Activated CD4-positive, CD25-positive, alpha-beta regulatory T cell treated with anti-CD3 and anti-CD28 coated beads, Interleukin-2, amount 50 U/mL, for 72 hours (primary cell): Measurements from ENCODE around the gene CYP8B1.

Experiments
- DNase-seq: peaks from one replicate; pipeline ENCODE4 v3.0.0; 2021

The CYP8B1 gene

DNA sequence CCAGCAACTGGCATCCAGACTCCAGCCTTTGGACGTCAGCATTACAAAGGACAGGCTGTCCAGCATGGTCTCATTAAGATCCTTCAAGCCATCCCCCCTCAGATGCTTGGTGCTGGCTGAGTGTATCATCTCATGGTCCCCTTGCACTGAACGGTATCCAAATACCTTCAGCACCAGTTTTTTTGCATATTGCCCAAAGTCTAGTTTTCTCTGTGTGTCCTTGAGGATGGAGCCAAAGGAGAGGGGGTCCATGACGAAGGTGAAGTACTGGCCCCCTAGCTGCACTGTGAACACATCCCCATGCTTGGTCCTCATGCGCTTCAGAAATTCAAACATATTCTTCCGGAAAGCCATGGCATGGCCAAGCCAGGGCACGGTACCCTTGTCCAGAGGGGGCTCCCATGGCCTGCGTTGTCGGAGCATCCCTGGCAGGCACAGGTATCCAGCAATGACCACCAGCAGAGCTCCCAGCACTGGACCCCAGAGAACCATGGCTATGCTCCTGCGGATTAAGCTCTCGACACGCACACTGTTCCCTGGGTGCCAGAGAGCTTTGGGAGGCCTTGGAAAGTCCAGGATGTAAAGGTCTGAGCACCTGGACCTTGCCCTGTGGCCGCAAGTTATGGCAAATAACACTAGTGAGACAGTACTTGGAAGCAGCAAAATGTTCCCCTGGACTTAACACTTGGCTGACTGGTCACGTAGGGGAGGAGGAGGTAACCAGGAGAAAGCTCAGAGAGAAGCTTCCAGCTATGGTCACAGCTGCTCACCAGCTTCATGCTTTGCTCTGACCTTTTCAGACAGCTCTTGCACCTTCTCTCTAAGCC lies at the start of gene CYP8B1:
CYP8B1 (minus strand) TSS at position 555 of the 827 bp plus-strand sequence; CDS start at position 492, 63 bp downstream.
- DNase-seq = no peak

- DNase-seq = no peak
Observed at GRCh38 chr3:42923606-42924005, 47.9 kb upstream of the CYP8B1 start.

- no peak for DNase-seq
Observed at GRCh38 chr3:42914771-42915515, 39.3 kb upstream of the CYP8B1 start.

DNA sequence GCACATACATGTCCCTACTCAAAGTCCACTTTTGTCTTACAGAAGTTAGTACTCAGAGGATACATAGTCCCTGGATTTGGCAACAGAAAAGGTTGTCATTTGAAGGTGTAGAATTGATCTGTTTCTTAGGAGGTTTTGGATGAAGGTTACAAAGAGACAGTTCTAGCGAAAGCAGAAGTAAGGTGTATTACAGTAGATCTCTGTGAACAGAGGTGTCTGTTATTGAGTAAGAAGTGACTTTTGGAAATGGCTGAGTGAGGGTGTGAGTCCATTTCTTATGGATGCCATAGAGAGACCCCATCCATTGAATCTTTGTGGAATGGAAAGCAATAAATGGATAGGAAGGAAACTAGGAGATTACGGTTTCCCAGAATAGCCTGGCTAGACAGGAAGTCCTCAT lies 35.9 kb upstream of the CYP8B1 start:
- DNase-seq = no peak

- DNase-seq = no peak
Observed at GRCh38 chr3:42908675-42909074, 33.0 kb upstream of the CYP8B1 start.

DNA sequence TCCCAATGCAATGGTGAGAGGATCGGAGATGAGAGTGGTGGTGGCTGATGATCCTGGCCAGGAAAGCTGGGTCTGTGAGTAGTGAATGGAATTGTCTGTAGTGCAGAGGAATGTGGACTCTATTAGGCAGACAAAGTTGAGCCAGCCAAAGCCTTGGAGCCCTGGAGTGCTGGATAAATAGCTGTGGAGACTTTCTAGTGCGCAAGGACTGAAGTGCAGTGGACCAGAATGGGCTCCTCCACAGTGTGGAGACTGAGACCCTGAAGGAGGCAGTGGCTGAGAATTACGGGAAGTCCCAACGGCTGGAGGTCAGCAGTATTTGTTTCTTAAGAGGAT lies 31.1 kb upstream of the CYP8B1 start:
- no peak for DNase-seq

DNA sequence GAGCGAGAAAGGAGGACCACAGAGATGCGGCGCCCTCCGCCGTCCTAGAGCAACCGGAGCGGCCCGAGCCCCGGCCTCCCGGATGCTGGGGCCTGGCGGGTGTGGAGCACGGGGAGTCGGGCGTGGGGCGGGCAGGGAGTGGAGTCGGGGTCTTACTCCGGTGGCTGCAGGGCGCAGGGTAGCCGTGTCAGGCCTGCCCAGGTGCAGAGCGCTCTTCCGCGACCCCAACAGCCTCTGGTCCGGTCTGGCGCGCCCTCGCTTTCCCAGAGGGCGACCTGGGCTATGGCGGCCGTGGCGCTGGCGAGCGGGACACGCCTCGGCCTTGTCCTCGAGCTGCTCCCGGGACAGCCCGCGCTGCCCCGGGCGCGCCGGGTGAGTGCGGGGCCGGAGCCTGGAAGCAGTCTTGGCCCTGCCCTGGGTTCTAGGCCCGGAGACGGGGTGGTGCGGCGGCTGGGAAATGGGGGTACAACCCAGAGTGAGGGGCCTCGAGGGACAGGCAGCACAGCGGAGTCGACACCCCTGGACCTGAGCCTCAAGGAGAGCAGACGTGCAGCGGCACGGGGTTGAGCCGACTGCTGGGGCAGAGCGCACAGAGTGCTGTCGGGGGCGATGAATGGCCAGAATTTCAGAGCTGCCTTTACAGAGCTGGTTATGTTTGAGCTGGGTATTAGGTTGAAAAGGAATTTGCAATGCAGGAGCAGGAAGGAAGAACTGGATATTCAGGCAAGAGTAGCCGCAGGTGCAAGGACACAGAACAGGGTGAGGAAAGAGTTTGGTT lies 30.6 kb upstream of the CYP8B1 start, which contains the start of gene ZNF662:
ZNF662 (plus strand) TSS at position 73 of the 778 bp plus-strand sequence. CDS start 1,973 bp downstream, outside the sequence.
- peak; percentile 32 for DNase-seq

GRCh38 chr3:42905740-42906069 lies 30.0 kb upstream of the CYP8B1 start:
- DNase-seq = no peak

GRCh38 chr3:42904076-42904475 lies 28.4 kb upstream of the CYP8B1 start:
- DNase-seq = no peak

DNA sequence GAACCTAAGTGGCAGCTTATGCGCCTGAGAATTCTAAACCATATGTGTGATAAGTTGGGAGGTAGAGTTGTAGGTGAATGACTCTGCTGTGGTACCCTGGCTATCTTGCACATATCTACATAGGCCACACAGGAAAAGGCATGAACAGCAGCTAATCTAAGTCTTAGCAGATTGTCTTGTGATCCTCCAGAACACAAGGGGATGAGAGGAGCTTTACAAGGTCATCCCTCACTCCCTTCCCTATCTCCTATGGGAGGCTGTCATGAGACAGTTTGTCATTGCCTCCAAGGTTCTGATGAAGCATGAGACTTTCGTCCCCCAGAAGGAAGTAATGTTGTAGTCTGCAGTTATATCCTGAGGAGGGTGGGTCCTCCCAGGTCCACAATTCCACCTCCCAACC lies 26.6 kb upstream of the CYP8B1 start:
- no peak for DNase-seq

- DNase-seq = no peak
Observed at GRCh38 chr3:42901073-42901415, 25.4 kb upstream of the CYP8B1 start.

GRCh38 chr3:42900226-42901072 lies 24.8 kb upstream of the CYP8B1 start:
- no peak for DNase-seq

- no peak for DNase-seq
Observed at GRCh38 chr3:42898896-42899675, 23.4 kb upstream of the CYP8B1 start.

DNA sequence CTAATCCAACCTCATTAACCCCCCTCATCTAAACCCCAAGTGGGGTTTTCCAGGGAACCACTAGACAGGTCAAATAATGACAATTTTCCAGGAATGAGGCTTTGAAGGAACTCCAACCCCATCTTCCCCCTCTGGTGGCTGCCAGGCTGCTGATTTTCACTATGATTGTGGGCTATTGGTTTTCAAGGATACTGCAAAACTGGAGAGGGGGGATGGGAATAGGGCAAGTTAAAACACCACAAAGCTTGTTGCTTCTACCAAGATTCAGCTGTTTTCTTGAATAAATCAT lies 19.8 kb upstream of the CYP8B1 start:
- no peak for DNase-seq

DNA sequence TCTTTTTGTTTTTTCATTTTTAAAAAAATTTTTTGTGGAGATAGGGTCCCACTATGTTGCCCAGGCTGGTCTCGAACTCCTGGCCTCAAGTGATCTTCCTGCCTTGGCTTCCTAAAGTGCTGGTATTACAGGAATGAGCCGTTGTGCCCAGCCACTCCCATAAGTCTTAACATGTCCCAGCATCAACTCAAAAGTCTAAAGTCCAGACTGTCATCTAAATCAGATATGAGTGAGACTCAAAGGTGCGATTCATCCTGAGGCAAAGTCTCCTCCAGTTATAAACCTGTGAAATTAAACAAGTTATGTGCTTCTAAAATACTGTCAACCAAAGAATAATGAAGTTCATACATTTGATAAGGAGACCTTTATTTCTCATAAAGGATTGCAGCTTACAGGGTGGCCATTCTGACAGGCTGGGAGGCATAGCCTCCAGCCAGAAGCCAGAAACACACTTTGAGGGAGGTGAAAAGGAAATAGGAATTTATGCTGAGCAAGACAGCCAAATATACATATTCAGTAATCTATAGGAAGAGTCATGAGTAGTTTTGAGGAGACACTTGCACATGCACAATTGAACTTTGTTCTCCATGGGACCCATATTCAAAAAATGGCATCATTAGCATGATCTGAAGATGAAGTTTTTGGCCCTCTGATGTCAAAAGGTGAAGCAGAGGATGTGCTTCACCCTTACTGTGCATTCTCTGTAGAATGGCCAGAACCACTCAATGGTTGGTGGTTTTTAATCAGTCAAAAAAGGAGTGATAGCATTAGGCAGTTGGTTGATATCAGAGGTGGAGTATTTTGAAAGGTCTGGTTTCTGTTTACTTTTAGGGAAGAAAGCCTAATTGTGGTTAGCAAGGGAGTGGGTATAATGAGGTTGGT lies 19.3 kb upstream of the CYP8B1 start:
- no peak for DNase-seq

- DNase-seq = no peak
Observed at GRCh38 chr3:42892807-42893206, 17.1 kb upstream of the CYP8B1 start.

DNA sequence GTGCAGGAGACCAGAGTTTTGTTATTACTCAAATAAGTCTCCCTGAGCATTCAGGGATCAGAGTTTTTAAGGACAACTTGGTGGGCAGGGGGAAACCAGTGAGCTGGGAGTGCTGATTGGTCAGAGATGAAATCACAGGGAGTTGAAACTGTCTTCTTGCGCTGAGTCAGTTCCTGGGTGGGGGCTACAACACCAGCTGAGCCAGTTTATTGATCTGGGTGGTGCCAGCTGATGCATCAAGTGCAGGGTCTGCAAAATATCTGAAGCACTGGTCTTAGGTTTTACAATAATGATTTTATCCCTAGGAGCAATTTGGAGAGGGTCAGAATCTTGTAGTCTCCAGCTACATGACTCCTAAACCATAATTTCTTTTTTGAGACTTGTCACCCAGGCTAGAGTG lies 16.5 kb upstream of the CYP8B1 start:
- no peak for DNase-seq

DNA sequence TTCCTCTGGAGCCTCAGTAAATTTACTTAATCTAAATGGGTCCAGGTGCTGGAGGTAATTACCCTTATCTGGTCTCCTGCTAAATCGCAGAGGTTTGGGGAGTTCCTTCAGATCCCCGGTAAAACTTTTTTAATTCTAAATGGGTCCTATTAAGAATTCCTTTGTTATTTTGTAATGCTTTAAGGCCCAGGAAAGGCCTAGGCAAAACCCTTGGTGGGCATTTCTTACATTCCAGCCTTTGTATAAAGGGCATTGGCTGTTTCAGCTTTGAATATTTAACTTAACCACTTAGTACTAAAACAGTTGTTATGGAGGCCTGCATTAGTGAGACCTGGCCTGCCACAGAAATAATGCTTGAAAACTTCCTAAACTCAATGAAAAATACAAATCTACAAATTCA lies 15.4 kb upstream of the CYP8B1 start:
- no peak for DNase-seq

GRCh38 chr3:42887084-42887483 lies 11.4 kb upstream of the CYP8B1 start:
- no peak for DNase-seq

- no peak for DNase-seq
Observed at GRCh38 chr3:42886294-42886822, 10.7 kb upstream of the CYP8B1 start.

GRCh38 chr3:42884324-42884723 lies 8.6 kb upstream of the CYP8B1 start:
- no peak for DNase-seq
